NCI-H2029 treated with DMSO at 0.1 percent for 48 hours (cell line): Measurements from ENCODE around the gene VGF.

Experiments
- DNase-seq: peaks from one replicate; lab custom pipeline; 2025; lab: John Stamatoyannopoulos, UW

Gene VGF

DNA sequence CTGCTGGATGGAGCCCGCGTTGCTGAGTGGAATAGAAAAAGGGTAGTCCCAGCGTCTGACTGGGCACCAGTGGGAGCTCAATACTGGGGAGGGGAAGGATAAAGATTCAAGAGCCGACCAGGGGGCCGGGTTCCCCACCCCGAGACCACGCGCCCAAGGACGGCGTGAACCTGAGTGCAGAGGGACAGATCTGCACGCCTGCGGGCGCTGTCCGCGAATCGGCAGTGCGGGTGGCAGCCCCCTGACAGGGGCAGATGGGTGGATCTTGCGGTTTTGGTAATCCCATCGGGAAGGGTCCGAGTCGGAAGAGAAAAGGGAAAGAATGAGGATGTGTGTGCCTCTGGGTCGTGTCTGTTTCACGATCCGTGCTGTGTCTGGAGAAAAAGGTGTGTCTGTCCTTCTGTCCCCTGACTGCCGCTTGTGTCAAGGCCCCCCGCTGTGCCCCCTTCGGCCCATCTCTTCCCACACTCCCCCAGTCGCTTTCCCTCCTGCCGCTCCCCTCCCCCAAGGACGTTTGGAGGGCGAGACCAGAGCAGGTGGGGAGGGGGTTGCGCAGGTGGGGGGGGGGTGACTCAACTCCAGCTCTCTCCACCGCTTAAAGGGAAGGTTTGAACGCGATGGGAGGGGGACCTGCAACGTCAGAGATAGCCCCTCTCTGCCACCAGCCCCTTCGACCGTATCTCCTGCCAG lies 734 bp upstream of the VGF start:
- no peak for DNase-seq

DNA sequence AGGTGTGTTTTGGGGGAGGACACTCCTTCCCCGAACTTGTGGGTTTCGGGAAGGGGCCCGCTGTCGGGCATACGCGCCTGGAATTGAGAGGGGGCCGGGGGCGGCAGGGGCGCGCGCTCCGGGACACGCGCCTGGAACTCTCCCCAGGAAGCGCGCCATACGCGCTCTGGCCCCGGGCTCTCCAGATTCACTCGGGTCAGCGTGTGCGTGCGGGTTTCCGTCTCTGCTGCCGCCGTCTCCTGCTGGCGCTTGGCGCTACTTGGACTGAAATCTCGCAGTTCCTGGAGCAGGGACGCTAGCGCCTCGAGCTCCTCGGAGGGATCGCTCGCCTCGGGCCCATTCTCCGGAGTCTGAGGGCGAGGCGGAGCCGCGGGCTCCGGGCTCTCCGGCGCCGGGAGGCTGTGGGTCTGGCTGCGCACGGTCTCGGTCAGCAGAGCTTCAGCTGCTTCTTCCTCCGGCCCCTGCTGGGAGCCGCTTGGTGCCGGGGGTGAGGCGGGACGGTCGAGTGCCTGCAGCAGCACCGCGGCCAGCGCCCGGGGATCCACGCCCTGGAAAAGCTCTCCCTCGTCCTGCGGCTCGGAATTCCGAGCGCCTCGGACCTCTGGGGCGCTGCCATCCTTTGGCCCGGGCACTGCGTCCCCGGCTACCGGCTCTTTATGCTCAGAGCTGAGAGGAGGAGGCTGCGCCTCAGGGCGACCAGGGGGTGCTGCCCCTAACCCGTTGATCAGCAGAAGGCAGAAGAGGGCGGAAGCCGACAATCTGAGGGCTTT lies 1.1 kb downstream of the VGF start:
- DNase-seq = no peak

DNA sequence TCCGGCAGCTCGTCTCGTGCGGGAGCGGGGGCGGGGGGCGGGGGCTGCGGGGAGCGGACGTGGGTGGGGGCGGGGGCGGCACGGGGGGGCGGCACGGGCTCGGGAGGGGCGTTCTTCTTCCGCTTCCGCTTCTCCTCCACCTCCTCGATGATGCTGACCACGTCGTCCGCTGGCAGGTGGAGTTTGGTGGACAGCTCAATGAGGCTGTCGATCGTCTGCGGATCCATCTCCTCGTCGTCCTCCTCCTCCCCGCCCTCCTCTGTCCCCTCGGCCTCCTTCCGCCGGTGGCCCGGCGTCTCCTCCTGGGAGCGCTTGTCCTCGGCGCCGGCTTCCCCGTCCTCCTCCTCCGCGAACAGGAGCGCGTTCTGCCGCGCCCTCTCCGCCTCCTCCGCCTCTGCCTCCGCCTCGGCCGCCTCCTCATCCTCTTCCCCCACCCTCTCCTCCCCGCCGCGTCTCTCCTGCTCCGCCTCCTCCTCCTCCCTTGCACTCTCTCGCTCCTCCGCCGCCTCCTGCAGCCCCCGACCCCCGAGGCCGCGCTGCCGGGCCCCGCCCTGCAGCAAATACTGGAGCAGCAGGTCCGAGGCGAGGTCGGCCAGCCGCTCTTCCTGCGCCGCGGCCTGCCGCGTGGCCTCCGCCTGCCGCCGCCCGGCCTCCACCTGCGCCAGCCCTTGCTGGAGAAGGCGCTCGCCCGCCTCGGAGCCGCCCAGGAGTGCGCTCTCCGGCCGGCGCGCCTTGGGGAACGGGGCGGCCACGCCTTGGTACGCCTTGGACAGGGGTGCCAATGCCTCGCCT lies 1.9 kb downstream of the VGF start:
- DNase-seq = no peak

DNA sequence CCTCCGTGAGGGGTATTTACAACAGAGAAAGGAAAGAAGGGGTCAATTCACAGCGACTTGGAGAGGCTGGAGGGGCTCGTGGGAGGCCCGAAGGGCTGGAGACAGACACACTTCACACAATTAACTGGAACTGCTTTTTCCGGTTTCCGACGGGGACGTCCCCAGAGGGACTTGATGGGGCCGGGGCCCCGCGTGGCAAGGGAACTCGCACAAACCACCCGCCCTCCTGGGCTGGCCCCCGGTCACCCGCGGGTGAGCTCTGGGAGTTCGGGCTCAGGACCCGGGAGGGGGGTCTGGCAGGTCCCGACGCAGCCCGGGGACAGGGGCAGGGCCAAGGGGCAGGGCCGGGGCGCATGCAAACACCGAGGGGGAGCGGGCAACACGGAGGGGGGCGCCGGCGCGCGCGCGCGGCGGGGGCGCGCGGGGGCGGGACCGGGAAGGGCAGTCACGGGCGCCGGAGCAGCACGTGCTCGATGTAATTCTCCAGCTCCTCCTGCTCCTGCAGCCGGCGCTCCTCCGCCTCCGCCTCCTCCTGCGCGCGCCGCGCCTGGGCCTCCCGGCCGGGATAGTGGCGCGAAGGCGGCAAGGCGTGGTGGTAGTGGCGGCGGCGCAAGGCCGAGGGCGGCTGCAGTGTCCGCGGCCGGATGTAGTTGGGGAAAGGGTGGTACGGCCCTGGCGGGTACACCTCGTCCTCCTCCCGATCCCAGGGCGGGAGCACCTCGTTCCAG lies 2.7 kb downstream of the VGF start:
- DNase-seq = no peak

DNA sequence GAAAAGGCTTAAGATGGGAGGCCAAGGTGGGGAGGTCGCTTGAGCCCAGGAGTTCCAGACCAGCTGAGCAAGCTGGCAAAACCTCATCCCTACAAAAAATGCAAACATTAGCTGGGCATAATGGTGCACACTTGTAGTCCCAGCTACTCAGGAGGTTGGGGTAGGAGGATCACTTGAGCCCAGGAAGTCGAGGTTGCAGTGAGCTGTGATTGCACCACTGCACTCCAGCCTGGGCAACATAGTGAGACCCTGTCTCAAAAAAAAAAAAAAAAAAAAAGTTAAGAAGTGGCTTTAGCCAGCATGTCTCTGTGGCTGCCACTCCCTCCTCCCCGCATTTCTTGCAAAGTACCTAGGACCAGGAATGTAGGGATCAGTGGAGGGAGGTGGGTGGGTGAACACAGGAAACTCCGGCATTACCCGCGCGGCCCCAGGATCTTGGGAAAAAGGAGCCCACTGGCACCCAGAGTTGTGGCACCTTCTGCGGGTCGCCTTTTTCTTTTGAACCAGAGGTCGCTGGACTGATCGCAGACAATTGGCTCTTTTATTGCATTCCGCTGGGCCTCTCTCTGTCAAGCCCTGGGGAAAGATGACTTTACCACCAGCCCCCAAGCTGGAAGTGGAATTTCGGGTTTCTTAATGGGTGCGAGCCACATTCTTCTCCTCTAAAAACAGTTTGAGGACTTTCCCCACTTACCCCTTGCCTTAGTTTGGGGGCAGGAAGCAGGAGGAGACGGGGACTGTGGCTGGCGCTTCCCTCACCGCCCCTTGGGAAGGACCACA lies 3.5 kb downstream of the VGF start:
- no peak for DNase-seq

DNA sequence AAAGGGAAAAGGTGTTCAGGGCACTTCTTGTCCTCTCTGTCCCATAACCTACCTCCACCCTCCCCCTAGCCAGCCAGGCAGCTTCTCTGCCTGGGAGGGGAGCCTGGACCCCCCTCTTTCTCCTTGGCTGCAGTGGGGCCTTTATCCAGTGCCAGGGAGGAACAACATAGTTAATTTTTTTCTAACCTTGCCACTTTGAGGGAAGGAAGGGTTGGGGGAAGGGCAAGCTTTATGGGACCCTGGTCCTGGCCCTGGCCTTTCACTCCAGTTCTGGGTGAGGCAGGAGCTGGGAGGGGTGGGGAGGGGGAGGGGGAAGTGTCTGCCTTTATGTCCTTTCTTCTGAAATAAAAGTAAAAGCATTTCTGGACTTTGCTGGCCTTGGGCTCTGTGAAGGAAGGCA lies 4.5 kb downstream of the VGF start:
- no peak for DNase-seq

DNA sequence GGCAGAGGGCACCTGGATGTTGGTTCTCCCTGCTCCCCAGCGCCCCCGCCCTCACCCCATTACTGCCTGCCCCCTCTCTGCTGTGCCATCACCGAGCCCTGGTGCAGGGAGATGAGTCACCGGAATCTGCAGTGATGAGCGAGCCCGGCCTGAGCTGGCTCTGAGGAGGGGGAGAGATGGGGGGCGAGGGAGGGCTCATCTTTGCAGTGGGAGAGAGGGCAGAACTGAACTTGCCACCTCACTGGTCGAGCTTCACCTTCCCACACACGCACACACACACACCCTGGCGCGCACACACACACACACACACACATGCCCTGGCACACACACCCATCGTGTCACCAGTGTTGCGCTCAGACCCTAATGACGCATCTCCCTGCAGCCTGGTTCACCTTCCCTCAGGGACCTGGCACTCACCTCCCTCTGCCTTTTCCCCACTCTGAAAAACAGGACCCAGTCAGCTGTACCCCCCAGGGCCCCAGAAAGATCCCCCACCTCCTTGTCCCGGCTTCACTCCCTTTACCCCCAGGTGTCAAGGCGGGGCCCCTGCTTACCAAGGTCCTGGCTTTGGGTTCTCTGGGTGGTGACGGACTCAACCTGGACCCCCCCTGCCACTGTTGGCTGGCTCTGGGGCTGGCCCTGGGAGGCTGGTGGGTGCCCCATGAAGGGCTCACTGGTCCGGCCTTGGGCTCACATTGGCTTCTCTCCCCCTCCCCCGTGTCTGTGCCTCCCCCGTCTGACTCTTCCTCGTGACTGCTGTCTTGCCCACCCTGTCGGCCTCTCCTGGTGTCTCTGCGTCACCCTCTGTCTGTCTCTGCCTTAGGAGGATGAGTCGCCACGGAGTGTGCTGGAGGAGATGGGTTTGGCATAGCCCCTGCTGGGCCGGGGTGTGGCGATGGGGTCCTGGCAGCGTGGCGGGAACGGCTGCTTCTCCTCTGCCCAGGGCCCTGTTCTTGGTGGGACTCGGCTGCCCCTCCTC lies 5.4 kb downstream of the VGF start:
- no peak for DNase-seq

DNA sequence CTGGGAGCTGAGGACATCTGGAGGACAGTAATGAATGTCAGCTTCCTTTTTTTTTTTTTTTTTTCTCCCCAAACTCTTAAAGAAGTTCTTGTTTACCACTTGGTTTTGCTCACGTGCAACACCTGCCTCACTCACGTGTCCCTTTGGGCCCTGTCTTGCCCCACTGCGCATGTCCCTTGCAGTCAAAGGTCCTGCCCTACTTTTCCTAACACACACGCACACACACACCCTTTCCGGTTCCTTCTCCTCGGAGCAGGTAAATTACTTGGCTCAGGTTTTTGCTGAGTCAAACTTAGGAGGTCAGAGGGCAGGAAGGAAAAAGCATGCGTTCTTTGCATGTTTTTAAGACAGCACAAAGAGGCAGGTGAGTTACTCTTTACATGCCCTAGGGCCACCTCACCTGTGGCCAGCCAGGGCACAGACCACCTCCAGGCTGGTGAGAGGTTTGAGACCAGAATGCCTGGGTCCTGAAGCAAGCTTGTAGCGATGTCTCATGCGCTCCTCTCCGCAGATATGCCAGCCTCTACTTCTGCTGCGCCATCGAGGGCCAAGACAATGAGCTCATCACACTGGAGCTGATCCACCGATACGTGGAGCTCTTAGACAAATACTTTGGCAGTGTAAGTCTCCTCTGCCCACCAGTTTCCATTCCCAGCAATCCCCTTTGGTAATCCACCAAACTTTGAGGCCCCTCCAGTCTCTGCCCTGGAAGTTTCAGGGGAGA lies 8.3 kb downstream of the VGF start:
- no peak for DNase-seq

DNA sequence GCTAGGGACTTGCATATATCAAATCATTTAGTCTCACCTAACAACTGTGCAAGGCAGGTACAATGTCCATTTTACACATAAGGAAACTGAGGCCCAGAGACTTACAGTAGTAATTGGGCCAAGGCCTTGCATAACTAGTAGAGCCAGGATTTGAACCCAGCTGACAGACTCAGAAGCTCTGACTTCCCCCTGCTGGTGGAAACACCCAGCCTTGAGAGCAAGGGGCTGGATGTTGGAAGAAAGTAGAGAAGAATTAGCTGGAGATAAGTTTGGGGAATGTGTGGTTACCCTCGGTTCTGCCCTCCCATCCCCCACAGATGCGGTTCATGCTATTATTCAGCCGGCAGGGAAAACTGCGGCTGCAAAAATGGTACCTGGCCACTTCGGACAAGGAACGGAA lies 9.1 kb downstream of the VGF start:
- DNase-seq = no peak

DNA sequence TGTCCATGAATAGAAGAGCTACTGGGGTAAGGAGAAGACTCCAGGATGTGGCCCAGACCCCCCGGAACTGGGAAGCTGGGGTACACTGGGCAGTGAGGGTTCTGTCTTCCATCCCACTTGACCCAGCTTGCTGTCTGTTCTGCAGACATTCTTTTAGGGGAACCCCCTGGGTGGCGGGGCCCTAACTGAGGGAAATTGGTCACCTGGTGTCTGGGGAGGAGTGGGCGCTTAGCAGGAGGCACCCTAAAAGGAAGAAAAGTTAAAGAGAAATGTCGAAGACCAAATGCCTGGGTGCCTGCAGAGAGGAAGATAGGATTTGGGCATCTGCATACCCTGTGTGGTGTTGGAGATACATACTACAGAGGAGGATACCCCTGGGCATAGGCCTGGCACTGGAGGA lies 10.1 kb downstream of the VGF start:
- DNase-seq = no peak

DNA sequence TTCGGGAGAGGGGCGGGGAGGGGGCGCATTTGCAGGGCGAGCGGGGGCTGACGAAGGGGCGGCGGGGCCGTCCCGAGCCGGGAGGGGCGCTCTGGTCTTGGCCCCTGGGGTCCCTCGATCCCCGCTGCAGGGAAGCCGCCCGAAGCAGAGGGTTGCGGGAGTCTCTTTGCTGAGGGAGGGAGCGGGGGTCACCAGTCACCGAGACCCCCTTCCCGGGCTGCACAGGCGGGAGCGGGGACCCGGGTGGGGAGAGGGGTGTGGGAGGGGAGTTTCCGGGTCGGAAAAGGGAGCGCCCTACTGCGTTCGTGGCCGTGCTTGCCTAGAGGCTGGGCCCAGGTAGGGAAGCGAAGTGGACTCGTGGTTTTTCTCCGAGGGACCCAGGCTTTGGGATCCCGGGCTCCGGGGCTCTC lies 10.7 kb downstream of the VGF start:
- DNase-seq = no peak

DNA sequence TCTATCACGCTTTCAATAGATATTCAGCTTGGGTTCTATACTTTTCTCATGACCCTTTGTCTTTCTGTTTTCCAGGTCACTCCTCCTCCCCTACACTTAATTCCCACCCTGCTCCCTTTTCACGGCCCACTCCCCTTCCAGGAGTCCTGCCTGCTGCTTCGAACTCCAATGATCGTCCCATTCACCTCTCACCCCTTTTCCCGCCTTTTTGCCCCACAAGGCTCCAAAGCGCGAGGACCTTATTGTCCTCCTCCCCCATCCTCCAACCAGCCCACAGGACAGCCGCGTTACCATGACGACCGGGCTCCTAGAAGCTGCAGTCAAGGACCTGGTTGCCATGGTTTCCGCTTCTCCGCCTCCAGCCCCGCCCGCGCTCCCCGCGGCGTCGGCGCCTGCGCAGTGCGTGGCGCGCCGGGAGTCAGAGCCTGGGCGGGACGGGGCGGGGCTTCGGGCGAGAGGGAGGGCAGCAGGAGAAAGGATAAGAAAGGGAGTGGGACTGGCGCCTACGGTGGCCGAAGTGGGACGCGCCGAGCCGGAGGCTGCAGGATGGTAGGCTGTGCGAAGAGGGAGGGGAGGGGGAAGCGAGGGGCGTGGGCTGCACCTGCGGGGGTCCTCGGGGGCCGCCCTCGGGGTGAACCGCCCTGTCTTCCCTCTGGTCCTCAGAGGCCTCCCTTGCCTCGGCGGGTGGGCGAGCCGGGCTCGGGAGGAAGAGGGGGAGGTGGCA lies 11.2 kb downstream of the VGF start, which contains the start of gene AP1S1:
AP1S1 (plus strand) TSS at position 508 of the 724 bp plus-strand sequence; CDS start at position 547, 39 bp downstream.
- DNase-seq = peak; percentile 87

DNA sequence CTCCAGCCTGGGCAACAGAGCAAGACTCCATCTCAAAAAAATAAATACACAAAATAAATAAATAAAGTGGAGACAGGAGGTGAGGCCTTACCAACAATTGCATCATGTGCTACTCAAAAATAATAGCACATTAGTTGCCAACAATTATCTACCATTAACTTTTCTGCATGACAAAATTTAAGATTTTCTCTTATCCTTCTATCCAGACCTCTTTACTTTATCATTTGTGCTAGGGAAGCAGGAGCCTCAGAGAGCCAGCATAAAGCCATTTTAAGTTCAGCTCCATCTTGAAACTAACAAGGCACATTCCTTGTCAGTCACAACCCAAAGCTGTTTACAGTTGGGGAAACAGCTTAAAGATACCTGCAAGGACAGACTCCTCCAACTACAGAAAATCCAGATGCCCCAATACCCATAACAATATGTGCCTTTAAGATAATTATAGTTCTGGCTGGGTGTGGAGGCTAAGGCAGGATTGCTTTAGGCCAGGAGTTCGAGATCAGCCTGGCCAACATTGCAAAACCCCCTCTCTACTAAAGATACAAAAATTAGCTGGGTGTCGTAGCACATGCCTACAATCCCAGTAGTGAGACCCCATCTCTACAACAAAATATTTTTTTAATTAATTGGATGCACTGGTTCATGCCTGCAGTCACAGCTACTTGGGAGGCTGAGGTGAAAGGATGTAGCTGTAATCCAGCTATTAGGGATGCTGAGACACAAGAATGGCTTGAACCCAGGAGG lies 13.3 kb downstream of the VGF start:
- DNase-seq = no peak

DNA sequence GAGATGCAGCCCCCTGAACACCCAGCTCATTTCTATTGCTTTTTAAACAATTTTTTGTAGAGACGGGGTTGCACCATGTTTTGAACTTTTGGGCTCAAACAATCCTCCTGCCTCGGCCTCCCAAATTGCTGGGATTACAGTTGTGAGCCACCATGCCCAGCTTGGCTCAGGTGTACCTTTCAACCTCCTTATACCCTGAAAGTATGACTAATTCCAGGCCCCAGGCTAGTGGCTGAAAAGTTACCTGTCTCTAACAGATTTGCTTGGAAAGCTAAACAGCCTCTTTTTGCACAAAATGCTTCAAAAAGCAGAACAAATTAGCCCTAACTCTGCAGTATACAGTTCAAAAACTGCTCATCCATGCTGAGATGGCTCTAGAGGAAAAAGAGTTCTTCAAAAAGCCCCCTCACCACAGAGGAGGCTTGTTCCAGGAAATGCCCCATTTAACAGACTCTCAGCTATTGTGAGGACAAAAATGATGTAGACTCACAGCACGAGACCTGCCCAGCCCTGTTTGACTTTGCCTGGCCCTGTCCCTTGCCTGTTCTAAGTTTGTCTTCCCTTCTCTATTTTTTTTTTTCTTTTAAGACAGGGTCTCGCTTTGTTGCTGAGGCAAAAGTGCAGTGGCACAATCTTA lies 24.5 kb downstream of the VGF start:
- DNase-seq = no peak

DNA sequence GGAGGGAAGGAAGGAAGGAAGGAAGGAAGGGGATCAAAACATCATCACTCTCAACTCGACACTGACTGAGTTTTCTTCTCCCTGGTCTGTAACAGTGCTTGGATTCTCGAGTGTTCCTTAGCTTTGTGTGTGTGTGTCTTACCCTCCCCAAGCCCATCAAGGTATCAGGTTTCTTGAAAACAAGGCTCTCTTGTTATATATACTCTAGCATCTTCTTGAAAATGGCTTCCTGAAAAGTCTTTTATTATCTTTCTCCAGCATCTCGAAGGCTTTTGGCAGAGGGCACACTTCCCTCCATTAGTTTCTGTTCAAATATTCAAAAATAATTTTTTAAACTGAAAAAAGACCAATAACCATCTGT lies 25.1 kb downstream of the VGF start:
- no peak for DNase-seq

DNA sequence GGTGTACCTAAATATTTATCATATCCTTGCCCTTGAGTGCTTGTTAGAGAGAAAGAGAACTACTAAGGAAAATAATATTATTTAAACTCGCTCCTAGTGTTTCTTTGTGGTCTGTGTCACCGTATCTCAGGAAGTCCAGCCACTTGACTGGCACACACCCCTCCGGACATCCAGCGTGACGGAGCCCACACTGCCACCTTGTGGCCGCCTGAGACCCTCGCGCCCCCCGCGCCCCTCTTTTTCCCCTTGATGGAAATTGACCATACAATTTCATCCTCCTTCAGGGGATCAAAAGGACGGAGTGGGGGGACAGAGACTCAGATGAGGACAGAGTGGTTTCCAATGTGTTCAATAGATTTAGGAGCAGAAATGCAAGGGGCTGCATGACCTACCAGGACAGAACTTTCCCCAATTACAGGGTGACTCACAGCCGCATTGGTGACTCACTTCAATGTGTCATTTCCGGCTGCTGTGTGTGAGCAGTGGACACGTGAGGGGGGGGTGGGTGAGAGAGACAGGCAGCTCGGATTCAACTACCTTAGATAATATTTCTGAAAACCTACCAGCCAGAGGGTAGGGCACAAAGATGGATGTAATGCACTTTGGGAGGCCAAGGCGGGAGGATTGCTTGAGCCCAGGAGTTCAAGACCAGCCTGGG lies 27.0 kb downstream of the VGF start:
- DNase-seq = no peak

DNA sequence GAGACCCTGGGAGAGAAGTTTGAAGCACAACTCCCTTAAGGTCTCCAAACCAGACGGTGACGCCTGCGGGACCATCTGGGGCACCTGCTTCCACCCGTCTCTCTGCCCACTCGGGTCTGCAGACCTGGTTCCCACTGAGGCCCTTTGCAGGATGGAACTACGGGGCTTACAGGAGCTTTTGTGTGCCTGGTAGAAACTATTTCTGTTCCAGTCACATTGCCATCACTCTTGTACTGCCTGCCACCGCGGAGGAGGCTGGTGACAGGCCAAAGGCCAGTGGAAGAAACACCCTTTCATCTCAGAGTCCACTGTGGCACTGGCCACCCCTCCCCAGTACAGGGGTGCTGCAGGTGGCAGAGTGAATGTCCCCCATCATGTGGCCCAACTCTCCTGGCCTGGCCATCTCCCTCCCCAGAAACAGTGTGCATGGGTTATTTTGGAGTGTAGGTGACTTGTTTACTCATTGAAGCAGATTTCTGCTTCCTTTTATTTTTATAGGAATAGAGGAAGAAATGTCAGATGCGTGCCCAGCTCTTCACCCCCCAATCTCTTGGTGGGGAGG lies 27.6 kb downstream of the VGF start:
- DNase-seq = no peak
